Mesenchymal stem cell (in vitro differentiated cells and primary cell): ENCODE measurements around the gene FERMT3.

ENCODE experiments used
- DNase-seq: peaks from one replicate; pipeline ENCODE4 v3.0.0-alpha.2; 2013
- H2AFZ ChIP-seq: one replicate; pipeline ENCODE4 v1.6.1; 2013; ENCODE audit warnings: low read depth, mild to moderate bottlenecking, control low read depth, inconsistent platforms, low read length, moderate library complexity
- H2AK5ac ChIP-seq: 2 replicates; pipeline ENCODE4 v1.6.1; 2013; ENCODE audit warnings: low read length, moderate library complexity, mild to moderate bottlenecking, inconsistent platforms; ENCODE audit not compliant: severe bottlenecking
- H2BK120ac ChIP-seq: one replicate; pipeline ENCODE4 v1.6.1; 2013; ENCODE audit warnings: low read depth, mild to moderate bottlenecking, inconsistent platforms, low read length, moderate library complexity
- H2BK12ac ChIP-seq, 2 experiments: one replicate each; pipeline ENCODE4 v1.6.1; 2013; ENCODE audit warnings: inconsistent platforms in 2 of 2, low read length in 2 of 2, mild to moderate bottlenecking in 2 of 2, moderate library complexity in 2 of 2, control low read depth in 1 of 2
- H2BK15ac ChIP-seq: one replicate; pipeline ENCODE4 v1.6.1; 2013; ENCODE audit warnings: mild to moderate bottlenecking, low read depth, inconsistent platforms; ENCODE audit not compliant: poor library complexity, severe bottlenecking
- H2BK5ac ChIP-seq: 2 replicates; pipeline ENCODE4 v1.6.1; 2013; ENCODE audit warnings: low read depth, mild to moderate bottlenecking, low read length, control low read depth, inconsistent platforms; ENCODE audit not compliant: poor library complexity, severe bottlenecking
- H3K14ac ChIP-seq, 2 experiments: one replicate each; pipeline ENCODE4 v1.6.1; 2013; ENCODE audit warnings: inconsistent platforms in 2 of 2, low read length in 2 of 2, control low read depth in 1 of 2, mild to moderate bottlenecking in 1 of 2, moderate library complexity in 1 of 2
- H3K18ac ChIP-seq, 2 experiments: one replicate each; pipeline ENCODE4 v1.6.1; 2013; ENCODE audit warnings: inconsistent platforms in 2 of 2, low read length in 2 of 2, control low read depth in 1 of 2, low read depth in 1 of 2, mild to moderate bottlenecking in 1 of 2
- H3K23ac ChIP-seq, 2 experiments: one replicate each; pipeline ENCODE4 v1.6.1; 2013; ENCODE audit warnings: inconsistent platforms in 2 of 2, low read length in 2 of 2, mild to moderate bottlenecking in 2 of 2, moderate library complexity in 2 of 2, control low read depth in 1 of 2
- H3K27ac ChIP-seq: 2 replicates; pipeline ENCODE4 v1.5.1; 2013; ENCODE audit warnings: mild to moderate bottlenecking, moderate library complexity, low read length, control low read depth, inconsistent platforms; ENCODE audit not compliant: poor library complexity, severe bottlenecking
- H3K27me3 ChIP-seq, 2 experiments: 2 replicates each; pipeline versions ENCODE4 v1.6.1 to v1.7.0; 2013; ENCODE audit warnings: low read length in 2 of 2, mild to moderate bottlenecking in 2 of 2, moderate library complexity in 2 of 2, control low read depth in 1 of 2, inconsistent platforms in 1 of 2; ENCODE audit not compliant: control insufficient read depth in 1 of 2, insufficient read depth in 1 of 2
- H3K36me3 ChIP-seq, 2 experiments: 2 replicates each; pipeline versions ENCODE4 v1.6.1 to v1.7.0; 2013; ENCODE audit warnings: low read length in 2 of 2, control low read depth in 1 of 2, inconsistent platforms in 1 of 2, low read depth in 1 of 2, mild to moderate bottlenecking in 1 of 2; ENCODE audit not compliant: insufficient read depth in 2 of 2, control insufficient read depth in 1 of 2
- H3K4ac ChIP-seq, 2 experiments: one replicate each; pipeline ENCODE4 v1.6.1; 2013; ENCODE audit warnings: inconsistent platforms in 2 of 2, low read length in 2 of 2, mild to moderate bottlenecking in 2 of 2, moderate library complexity in 2 of 2, control low read depth in 1 of 2, low read depth in 1 of 2
- H3K4me1 ChIP-seq: 2 replicates; pipeline ENCODE4 v1.6.1; 2013; ENCODE audit warnings: low read depth, low read length, control low read depth; ENCODE audit not compliant: control insufficient read depth, insufficient read depth
- H3K4me2 ChIP-seq: 2 replicates; pipeline ENCODE4 v1.6.1; 2013; ENCODE audit warnings: low read length, mild to moderate bottlenecking, inconsistent platforms; ENCODE audit not compliant: poor library complexity, severe bottlenecking
- H3K4me3 ChIP-seq, 2 experiments: 2 replicates each; pipeline versions ENCODE4 v1.5.1 to v1.7.0; 2013; ENCODE audit warnings: low read length in 2 of 2, mild to moderate bottlenecking in 2 of 2, control low read depth in 1 of 2, low read depth in 1 of 2; ENCODE audit not compliant: insufficient read depth in 1 of 2
- H3K79me1 ChIP-seq: replicated peaks from 2 replicates; pipeline ENCODE4 v1.6.1; 2013; ENCODE audit warnings: mild to moderate bottlenecking, control low read depth, low read length, inconsistent platforms; ENCODE audit not compliant: poor library complexity, severe bottlenecking
- H3K9ac ChIP-seq: 2 replicates; pipeline ENCODE4 v1.7.0; 2013; ENCODE audit warnings: mild to moderate bottlenecking, low read length, moderate library complexity
- H3K9me3 ChIP-seq: 2 replicates; pipeline ENCODE4 v1.7.0; 2013; ENCODE audit warnings: mild to moderate bottlenecking, low read length; ENCODE audit not compliant: control insufficient read depth
- H4K8ac ChIP-seq: one replicate; pipeline ENCODE4 v1.6.1; 2013; ENCODE audit warnings: inconsistent platforms, mild to moderate bottlenecking, low read length, moderate library complexity
- H4K91ac ChIP-seq: one replicate; pipeline ENCODE4 v1.6.1; 2013; ENCODE audit warnings: mild to moderate bottlenecking, low read length, inconsistent platforms
- WGBS: methylation state at CpG from one replicate; pipeline ENCODE4 v1.1.7; 2013; ENCODE audit warnings: mixed read lengths; 5-methylcytosine and 5-hydroxymethylcytosine counted together

FERMT3 gene

GRCh38 chr11:64247729-64248531, 41.4 kb downstream of the FERMT3 start:
- Histone ChIP-seq H2BK15ac (peak overlapping the region; percentile 15), H3K14ac (no peak overlapping the region), H3K27ac (no peak overlapping the region), H3K18ac (peak overlapping the region; percentile 37 to 77), H3K4ac (peak overlapping the region; percentile 60 to 84), H3K4me2 (peak overlapping the region; percentile 70), H2BK12ac (peak overlapping the region in 1 of 2 experiments; percentile 20), H3K36me3 (peaks cover 14 to 21% of the 10 kb centered on the region in 2 experiments), H3K27me3 (no peaks in the 10 kb centered on the region), H4K8ac (peak overlapping the region; percentile 74), H3K4me1 (peaks cover 44% of the 10 kb centered on the region), H3K9ac (peak overlapping the region; percentile 93), H2BK5ac (no peak overlapping the region), H2AFZ (no peak overlapping the region), H2BK120ac (peak overlapping the region; percentile 95), H2AK5ac (no peak overlapping the region), H3K4me3 (peak overlapping the region; percentile 40 to 98), H4K91ac (no peak overlapping the region), H3K79me1 (peaks cover 5% of the 10 kb centered on the region), H3K23ac (no peak overlapping the region), H3K9me3 (no peaks in the 10 kb centered on the region)
- no peak for DNase-seq
- WGBS: 45% methylated on average over 30 of the region's 31 CpGs

- Histone ChIP-seq H3K4ac (no peak overlapping the region), H3K27me3 (no peaks in the 10 kb centered on the region), H2BK5ac (no peak overlapping the region), H4K91ac (no peak overlapping the region), H3K27ac (no peak overlapping the region), H3K18ac (no peak overlapping the region), H2AFZ (no peak overlapping the region), H3K9me3 (no peaks in the 10 kb centered on the region), H3K36me3 (peaks cover 7 to 14% of the 10 kb centered on the region in 2 experiments), H2AK5ac (no peak overlapping the region), H3K4me2 (no peak overlapping the region), H4K8ac (no peak overlapping the region), H3K79me1 (peaks cover 9% of the 10 kb centered on the region), H3K9ac (peak overlapping the region; percentile 93), H2BK120ac (no peak overlapping the region), H3K14ac (no peak overlapping the region), H3K4me3 (no peak overlapping the region), H3K23ac (no peak overlapping the region), H2BK12ac (peak overlapping the region; percentile 20 to 59), H2BK15ac (no peak overlapping the region), H3K4me1 (peaks cover 43% of the 10 kb centered on the region)
- 75% methylated on average over 7 of the region's 7 CpGs for WGBS
- no peak for DNase-seq
Measured at GRCh38 chr11:64248578-64248977, 42.1 kb downstream of the FERMT3 start.

GRCh38 chr11:64249038-64249437, 42.5 kb downstream of the FERMT3 start:
- Histone ChIP-seq H3K36me3 (peaks cover 4 to 12% of the 10 kb centered on the region in 2 experiments), H3K4ac (no peak overlapping the region), H2BK15ac (no peak overlapping the region), H2AK5ac (no peak overlapping the region), H3K23ac (no peak overlapping the region), H3K4me2 (no peak overlapping the region), H2BK12ac (no peak overlapping the region), H3K9me3 (no peaks in the 10 kb centered on the region), H2BK5ac (no peak overlapping the region), H3K79me1 (peaks cover 12% of the 10 kb centered on the region), H3K4me1 (peaks cover 43% of the 10 kb centered on the region), H3K27ac (no peak overlapping the region), H2AFZ (no peak overlapping the region), H3K27me3 (no peaks in the 10 kb centered on the region), H3K14ac (no peak overlapping the region), H4K91ac (peak overlapping the region; percentile 37), H2BK120ac (no peak overlapping the region), H4K8ac (no peak overlapping the region), H3K9ac (peak overlapping the region; percentile 15), H3K18ac (no peak overlapping the region), H3K4me3 (no peak overlapping the region)
- 96% methylated on average over 4 of the region's 4 CpGs for WGBS
- DNase-seq: no peak

- no peak overlapping the region for H2BK5ac ChIP-seq
- no peak overlapping the region for H2AFZ ChIP-seq
- no peak overlapping the region for H3K4me2 ChIP-seq
- H2BK120ac ChIP-seq: no peak overlapping the region
- no peak overlapping the region for H3K4me3 ChIP-seq
- H2AK5ac ChIP-seq: no peak overlapping the region
- H3K9me3 ChIP-seq: no peaks in the 10 kb centered on the region
- H3K4ac ChIP-seq: no peak overlapping the region
- H3K36me3 ChIP-seq: peaks cover 3 to 16% of the 10 kb centered on the region in 2 experiments
- H4K8ac ChIP-seq: no peak overlapping the region
- no peak overlapping the region for H3K27ac ChIP-seq
- H3K18ac ChIP-seq: no peak overlapping the region
- no peak overlapping the region for H2BK15ac ChIP-seq
- H3K27me3 ChIP-seq: no peaks in the 10 kb centered on the region
- peaks cover 44% of the 10 kb centered on the region for H3K4me1 ChIP-seq
- H3K23ac ChIP-seq: no peak overlapping the region
- WGBS: 73% methylated on average over 6 of the region's 8 CpGs
- DNase-seq: no peak
- H2BK12ac ChIP-seq: no peak overlapping the region
- H3K14ac ChIP-seq: no peak overlapping the region
- H4K91ac ChIP-seq: no peak overlapping the region
- no peak overlapping the region for H3K9ac ChIP-seq
- H3K79me1 ChIP-seq: peaks cover 18% of the 10 kb centered on the region
Measured at GRCh38 chr11:64249563-64250414, 43.3 kb downstream of the FERMT3 start.
